ENCODE results near the gene INVS. TPM values are rescaled to one million over a fixed set of nuclear protein-coding genes. Genes with fewer than 3 reads are reported as not detected.
A peak's percentile ranks its signal among the peaks of the same experiment; 100 is the strongest.
"Not testable (repeated sequence)": the region's sequence is repeated elsewhere in the genome, so short reads cannot be mapped to it uniquely, and the experiment has no call there.

The INVS gene
- total and polyA plus RNA-seq, 4 donors, result 5.7 to 28.1 (median 10.0) TPM

DNA sequence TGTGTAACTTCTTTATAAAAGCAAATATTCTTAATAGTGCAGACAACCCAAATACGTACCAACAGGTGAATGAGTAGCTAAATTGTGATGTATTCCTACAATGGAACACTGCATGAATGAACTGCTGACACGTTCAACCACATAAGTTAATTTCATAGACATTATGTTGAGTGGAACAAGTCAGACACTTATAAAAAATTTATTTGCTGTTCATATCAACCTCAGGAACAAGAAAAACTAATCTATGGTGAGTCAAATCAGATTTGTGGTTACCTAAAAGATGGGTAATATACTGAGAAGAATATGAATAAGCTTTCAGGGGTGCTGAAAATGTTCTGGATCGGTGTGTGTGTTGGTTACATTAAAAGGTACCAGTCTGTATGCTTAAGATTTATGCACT is 35.7 kb downstream of the INVS start:
- Histone ChIP-seq H3K9me3 (ENCODE audit: control insufficient read depth in 4 of 4, low read length in 3 of 4) (no peaks in the 10 kb centered on the region), H3K4me1 (ENCODE audit: control insufficient read depth in 4 of 4, insufficient read depth in 4 of 4, low read length in 3 of 4) (no peaks in the 10 kb centered on the region), H3K36me3 (ENCODE audit: control insufficient read depth in 4 of 4, insufficient read depth in 3 of 4, low read depth in 1 of 4, low read length in 3 of 4) (peaks cover 0 to 2% (median 0%) of the 10 kb centered on the region in 4 donors), H3K9ac (ENCODE audit: low read depth in 1 of 2, low read length in 2 of 2) (no peak overlapping the region), H3K27ac (ENCODE audit: low read depth in 1 of 2, low read length in 2 of 2) (no peak overlapping the region), H3K4me3 (ENCODE audit: low read depth in 1 of 3, low read length in 3 of 3) (no peak overlapping the region), H3K27me3 (ENCODE audit: control insufficient read depth in 4 of 4, insufficient read depth in 4 of 4, low read length in 3 of 4) (no peaks in the 10 kb centered on the region)
- 98% methylated on average over 3 of the region's 3 CpGs for WGBS
- no peak for DNase-seq (ENCODE audit: low spot score)
- TF ChIP-seq JUND (IDR thresholded peaks at IDR 0.05), result no peak
- TF ChIP-seq, protein P1, sequence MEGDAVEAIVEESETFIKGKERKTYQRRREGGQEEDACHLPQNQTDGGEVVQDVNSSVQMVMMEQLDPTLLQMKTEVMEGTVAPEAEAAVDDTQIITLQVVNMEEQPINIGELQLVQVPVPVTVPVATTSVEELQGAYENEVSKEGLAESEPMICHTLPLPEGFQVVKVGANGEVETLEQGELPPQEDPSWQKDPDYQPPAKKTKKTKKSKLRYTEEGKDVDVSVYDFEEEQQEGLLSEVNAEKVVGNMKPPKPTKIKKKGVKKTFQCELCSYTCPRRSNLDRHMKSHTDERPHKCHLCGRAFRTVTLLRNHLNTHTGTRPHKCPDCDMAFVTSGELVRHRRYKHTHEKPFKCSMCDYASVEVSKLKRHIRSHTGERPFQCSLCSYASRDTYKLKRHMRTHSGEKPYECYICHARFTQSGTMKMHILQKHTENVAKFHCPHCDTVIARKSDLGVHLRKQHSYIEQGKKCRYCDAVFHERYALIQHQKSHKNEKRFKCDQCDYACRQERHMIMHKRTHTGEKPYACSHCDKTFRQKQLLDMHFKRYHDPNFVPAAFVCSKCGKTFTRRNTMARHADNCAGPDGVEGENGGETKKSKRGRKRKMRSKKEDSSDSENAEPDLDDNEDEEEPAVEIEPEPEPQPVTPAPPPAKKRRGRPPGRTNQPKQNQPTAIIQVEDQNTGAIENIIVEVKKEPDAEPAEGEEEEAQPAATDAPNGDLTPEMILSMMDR (IDR thresholded peaks at IDR 0.05; ENCODE audit: low read depth, low read length, missing input control), result no peak
- TF ChIP-seq RXRA (IDR thresholded peaks at IDR 0.05), result no peak
- TF ChIP-seq TAF1 (conservative IDR thresholded peaks at IDR 0.05), result no peak
- no peak for TF ChIP-seq NR2F2 (IDR thresholded peaks at IDR 0.05)
- TF ChIP-seq SP1 (IDR thresholded peaks at IDR 0.05), result no peak
- TF ChIP-seq GABPA (IDR thresholded peaks at IDR 0.05 in 1 of 2, conservative IDR thresholded peaks at IDR 0.05 in 1 of 2), result no peak

DNA sequence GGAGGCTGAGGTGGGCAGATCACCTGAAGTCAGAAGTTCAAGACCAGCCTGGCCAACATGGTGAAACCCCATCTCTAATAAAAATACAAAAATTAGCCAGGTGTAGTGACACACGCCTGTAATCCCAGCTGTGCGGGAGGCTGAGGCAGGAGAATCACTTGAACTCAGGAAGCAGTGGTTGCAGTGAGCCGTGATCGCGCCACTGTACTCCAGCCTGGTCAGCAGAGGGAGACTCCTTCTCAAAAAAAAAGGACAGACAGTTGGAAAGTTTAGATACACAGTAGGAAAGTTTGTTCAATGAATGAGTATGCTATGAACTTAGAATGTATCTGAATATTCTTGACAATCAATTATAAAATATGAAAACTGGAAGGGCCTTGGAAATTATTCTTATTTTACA is 37.8 kb downstream of the INVS start:
- not testable (repeated sequence) for H3K36me3 ChIP-seq (ENCODE audit: control insufficient read depth in 4 of 4, insufficient read depth in 3 of 4, low read depth in 1 of 4, low read length in 3 of 4); H3K9ac ChIP-seq (ENCODE audit: low read depth in 1 of 2, low read length in 2 of 2); DNase-seq (ENCODE audit: low spot score); H3K4me3 ChIP-seq (ENCODE audit: low read depth in 1 of 3, low read length in 3 of 3); H3K9me3 ChIP-seq (ENCODE audit: control insufficient read depth in 4 of 4, low read length in 3 of 4); H3K27me3 ChIP-seq (ENCODE audit: control insufficient read depth in 4 of 4, insufficient read depth in 4 of 4, low read length in 3 of 4); H3K4me1 ChIP-seq (ENCODE audit: control insufficient read depth in 4 of 4, insufficient read depth in 4 of 4, low read length in 3 of 4); H3K27ac ChIP-seq (ENCODE audit: low read depth in 1 of 2, low read length in 2 of 2)
- TF ChIP-seq RAD21 (IDR thresholded peaks at IDR 0.05), result peak in 1 of 2 donors; percentile 29
- 95% methylated on average over 5 of the region's 5 CpGs for WGBS

DNA sequence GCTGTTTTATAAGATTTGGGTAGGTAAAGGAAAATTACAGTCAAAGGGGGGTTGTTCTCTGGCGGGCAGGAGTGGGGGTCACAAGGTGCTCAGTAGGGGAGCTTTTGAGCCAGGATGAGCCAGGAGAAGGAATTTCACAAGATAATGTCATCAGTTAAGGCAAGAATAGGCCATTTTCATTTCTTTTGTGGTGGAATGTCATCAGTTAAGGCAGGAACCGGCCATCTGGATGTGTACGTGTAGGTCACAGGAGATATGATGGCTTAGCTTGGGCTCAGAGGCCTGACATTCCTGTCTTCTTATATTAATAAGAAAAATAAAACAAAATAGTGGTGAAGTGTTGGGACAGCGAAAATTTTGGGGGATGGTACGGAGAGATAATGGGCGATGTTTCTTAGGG is 41.3 kb downstream of the INVS start:
- H3K36me3 ChIP-seq (ENCODE audit: control insufficient read depth in 4 of 4, insufficient read depth in 3 of 4, low read depth in 1 of 4, low read length in 3 of 4); H3K27ac ChIP-seq (ENCODE audit: low read depth in 1 of 2, low read length in 2 of 2); H3K9me3 ChIP-seq (ENCODE audit: control insufficient read depth in 4 of 4, low read length in 3 of 4); H3K9ac ChIP-seq (ENCODE audit: low read depth in 1 of 2, low read length in 2 of 2); DNase-seq (ENCODE audit: low spot score); H3K4me1 ChIP-seq (ENCODE audit: control insufficient read depth in 4 of 4, insufficient read depth in 4 of 4, low read length in 3 of 4); H3K27me3 ChIP-seq (ENCODE audit: control insufficient read depth in 4 of 4, insufficient read depth in 4 of 4, low read length in 3 of 4); H3K4me3 ChIP-seq (ENCODE audit: low read depth in 1 of 3, low read length in 3 of 3): not testable (repeated sequence)
- WGBS, result over 99% methylated on average over 6 of the region's 6 CpGs

DNA sequence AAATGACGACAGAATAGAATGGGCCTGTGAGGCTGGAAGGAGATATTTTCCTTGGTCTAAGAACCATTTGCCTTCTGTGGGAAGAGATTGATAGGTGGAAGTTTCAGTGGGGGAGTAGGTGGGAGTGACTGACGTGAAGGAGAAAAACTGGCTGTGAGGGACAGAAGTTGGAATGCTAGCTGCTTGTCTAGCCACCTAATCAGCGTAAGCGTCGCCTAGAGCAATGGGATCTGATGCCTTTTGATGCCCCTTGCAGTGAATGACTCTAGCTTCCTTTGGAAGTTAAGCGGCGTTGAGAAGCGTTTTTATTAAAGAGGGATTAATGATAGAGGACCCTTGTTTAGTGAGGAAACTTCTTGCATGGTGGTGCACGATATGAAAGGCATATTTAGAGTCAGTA is 42.8 kb downstream of the INVS start:
- not testable (repeated sequence) for H3K27ac ChIP-seq (ENCODE audit: low read depth in 1 of 2, low read length in 2 of 2); H3K9me3 ChIP-seq (ENCODE audit: control insufficient read depth in 4 of 4, low read length in 3 of 4); H3K9ac ChIP-seq (ENCODE audit: low read depth in 1 of 2, low read length in 2 of 2); H3K27me3 ChIP-seq (ENCODE audit: control insufficient read depth in 4 of 4, insufficient read depth in 4 of 4, low read length in 3 of 4); H3K36me3 ChIP-seq (ENCODE audit: control insufficient read depth in 4 of 4, insufficient read depth in 3 of 4, low read depth in 1 of 4, low read length in 3 of 4); H3K4me3 ChIP-seq (ENCODE audit: low read depth in 1 of 3, low read length in 3 of 3); DNase-seq (ENCODE audit: low spot score); H3K4me1 ChIP-seq (ENCODE audit: control insufficient read depth in 4 of 4, insufficient read depth in 4 of 4, low read length in 3 of 4)
- 96% methylated on average over 9 of the region's 9 CpGs for WGBS

DNA sequence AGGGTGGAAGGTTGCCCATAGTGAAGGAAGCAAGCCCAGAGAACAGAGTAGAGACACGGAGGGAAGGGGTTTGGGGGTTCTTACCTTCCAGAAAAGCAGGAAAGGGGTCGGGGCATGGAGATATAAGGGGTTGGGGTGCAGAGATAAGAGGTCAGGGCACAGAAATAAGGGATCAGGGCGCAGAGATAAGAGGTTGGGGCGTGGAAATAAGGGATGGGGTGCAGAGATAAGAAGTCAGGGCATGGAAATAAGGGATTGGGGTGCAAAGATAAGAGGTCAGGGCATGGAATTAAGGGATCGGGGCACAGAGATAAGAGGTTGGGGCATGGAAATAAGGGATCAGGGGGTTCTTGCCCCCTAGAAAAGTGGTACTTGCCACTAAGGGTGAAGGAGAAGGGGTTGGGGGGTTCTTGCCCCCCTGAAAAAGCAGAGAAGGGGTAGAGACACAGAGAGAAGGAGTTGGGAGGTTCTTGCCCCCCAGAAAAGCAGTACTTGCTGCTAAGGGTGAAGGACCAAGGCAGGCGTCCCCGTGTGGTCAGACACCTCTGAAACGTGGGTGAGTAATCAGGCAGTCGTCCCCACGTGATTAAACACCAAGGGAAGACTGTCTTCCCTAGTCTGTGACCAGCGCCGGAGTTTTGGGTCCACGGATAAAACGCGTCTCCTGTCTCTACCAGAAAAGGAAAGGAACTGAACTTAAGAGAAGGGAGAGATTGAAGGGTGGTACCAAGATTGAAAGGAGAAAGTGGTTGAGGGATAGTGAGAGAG is 46.3 kb downstream of the INVS start:
- H3K9ac ChIP-seq (ENCODE audit: low read depth in 1 of 2, low read length in 2 of 2); DNase-seq (ENCODE audit: low spot score); H3K4me1 ChIP-seq (ENCODE audit: control insufficient read depth in 4 of 4, insufficient read depth in 4 of 4, low read length in 3 of 4); H3K4me3 ChIP-seq (ENCODE audit: low read depth in 1 of 3, low read length in 3 of 3); H3K36me3 ChIP-seq (ENCODE audit: control insufficient read depth in 4 of 4, insufficient read depth in 3 of 4, low read depth in 1 of 4, low read length in 3 of 4); H3K27me3 ChIP-seq (ENCODE audit: control insufficient read depth in 4 of 4, insufficient read depth in 4 of 4, low read length in 3 of 4); H3K9me3 ChIP-seq (ENCODE audit: control insufficient read depth in 4 of 4, low read length in 3 of 4); H3K27ac ChIP-seq (ENCODE audit: low read depth in 1 of 2, low read length in 2 of 2): not testable (repeated sequence)
- WGBS, result 92% methylated on average over 15 of the region's 15 CpGs

DNA sequence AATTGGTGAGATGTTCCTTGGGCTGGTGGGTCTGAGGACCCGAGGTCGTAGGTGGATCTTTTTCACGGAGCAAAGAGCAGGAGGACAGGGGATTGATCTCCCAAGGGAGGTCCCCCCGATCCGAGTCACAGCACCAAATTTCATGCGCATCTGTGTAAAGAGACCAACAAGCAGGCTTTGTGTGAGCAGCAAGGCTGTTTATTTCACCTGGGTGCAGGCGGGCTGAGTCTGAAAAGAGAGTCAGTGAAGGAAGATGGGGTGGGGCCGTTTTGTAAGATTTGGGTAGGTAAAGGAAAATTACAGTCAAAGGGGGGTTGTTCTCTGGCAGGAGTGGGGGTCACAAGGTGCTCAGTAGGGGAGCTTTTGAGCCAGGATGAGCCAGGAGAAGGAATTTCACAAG is 46.9 kb downstream of the INVS start:
- not testable (repeated sequence) for DNase-seq (ENCODE audit: low spot score); H3K9ac ChIP-seq (ENCODE audit: low read depth in 1 of 2, low read length in 2 of 2); H3K9me3 ChIP-seq (ENCODE audit: control insufficient read depth in 4 of 4, low read length in 3 of 4); H3K36me3 ChIP-seq (ENCODE audit: control insufficient read depth in 4 of 4, insufficient read depth in 3 of 4, low read depth in 1 of 4, low read length in 3 of 4); H3K27ac ChIP-seq (ENCODE audit: low read depth in 1 of 2, low read length in 2 of 2); H3K27me3 ChIP-seq (ENCODE audit: control insufficient read depth in 4 of 4, insufficient read depth in 4 of 4, low read length in 3 of 4); H3K4me3 ChIP-seq (ENCODE audit: low read depth in 1 of 3, low read length in 3 of 3); H3K4me1 ChIP-seq (ENCODE audit: control insufficient read depth in 4 of 4, insufficient read depth in 4 of 4, low read length in 3 of 4)
- 94% methylated on average over 8 of the region's 8 CpGs for WGBS

All from liver (tissue), 9 donors.